ENCODE results near the gene PKN3.

The PKN3 gene

GRCh38 chr9:128750926-128751595 lies 48.8 kb downstream of the PKN3 start:
- no peak for FAIRE-seq

DNA sequence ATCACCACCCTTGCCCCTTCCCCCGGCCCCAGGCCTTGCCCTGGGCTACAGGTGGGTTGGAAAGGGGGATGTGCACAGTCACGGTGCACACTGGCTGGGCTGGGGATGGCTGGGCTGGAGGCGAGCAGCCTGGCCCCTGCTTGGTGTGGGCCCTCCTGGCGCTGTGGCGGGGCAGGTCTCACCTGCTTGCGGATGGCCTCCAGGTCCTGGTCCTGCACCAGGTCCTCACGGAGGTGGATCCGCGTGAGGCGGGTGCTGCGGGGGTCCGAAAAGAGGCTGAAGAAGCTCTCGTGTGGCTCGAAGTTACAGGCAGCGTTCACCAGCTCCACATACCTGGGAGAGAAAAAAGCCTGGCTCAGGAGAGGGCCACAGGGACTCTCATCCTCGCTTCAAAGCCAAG lies 51.3 kb downstream of the PKN3 start:
- no peak for FAIRE-seq

DNA sequence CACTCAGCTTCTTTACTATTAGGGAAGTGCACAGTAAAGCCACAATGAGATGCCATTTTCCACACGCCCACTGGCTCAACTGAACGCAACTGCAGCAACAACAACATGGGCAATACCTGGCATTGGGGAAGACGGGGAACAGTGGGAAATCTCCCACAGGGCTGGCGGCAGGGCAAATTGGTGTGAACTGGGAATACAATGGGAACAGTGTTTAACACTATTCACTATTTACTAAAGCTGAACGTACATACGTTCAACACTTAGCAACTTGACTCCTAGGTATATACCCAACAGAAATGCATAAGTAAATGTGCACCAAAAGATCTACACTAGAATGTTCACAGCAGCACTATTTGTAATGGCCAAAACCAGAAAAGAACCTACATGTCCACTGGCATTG lies 55.3 kb downstream of the PKN3 start:
- no peak for FAIRE-seq

- FAIRE-seq: no peak
Observed at GRCh38 chr9:128762671-128763449, 60.6 kb downstream of the PKN3 start.

DNA sequence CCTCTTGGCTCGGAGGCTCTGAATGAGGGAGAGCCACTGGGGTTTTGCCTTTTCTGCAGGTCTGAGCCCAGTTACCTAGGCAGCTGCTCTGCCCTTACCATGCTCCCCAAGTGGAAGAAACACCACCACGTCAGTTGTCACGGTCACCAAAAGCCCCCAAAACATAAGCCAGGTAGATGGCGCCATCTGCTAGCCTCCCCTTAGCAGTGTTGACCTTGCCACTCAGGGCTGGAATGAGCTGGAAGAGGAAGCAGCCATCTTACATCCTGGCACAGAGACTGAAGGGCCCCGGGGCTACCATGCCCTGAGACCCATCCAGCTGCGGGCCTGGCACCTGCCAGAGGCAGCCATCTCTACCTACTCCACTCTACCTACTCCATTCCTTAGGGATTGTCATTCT lies 62.1 kb downstream of the PKN3 start:
- no peak for FAIRE-seq

DNA sequence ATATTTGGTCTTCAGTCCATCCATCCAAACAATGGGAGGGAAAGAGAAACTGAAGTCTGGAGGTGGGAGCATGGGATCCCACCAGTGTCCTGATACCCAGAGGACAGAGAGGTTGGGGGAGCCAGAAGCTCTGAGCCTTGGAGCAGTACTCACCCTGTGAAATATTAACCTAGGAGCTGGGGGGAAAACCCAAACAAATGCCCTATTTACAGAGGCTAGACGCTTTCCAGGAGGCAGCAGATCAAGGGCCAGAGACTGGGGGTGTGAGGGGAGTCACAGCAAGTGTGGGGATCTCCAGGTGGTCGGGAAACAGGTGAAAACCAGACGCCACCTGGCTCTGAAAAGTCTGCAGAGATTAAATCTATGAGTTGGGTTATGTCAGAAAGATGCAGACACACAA lies 63.2 kb downstream of the PKN3 start:
- FAIRE-seq: no peak

DNA sequence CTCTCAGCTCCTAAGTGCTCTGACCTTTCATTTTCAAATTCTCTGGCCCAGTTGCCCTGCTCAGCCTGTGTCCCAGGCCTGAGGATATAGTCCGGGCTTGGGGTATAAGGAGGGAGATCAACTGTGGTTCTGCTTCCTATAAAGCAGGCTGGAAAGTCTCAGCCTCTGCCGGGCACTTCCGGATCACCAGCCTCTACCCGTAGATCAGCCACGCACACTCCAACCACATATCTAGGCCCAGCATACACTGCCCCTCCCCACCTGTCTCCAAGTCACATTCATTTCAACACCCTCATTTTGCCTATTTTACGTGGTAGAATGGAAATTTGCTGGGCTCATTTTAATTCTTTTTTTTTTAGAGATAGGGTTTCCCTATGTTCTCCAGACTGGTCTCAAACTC lies 66.3 kb downstream of the PKN3 start:
- no peak for FAIRE-seq

Measured in endometrium (tissue), 2 donors.